ENCODE data around the gene TBL1X. TPM values are rescaled to one million over a fixed set of nuclear protein-coding genes. Genes with fewer than 3 reads are reported as not detected.

The TBL1X gene
- total and polyA plus RNA-seq, 2 of the 8 experiments (the other 6 are each of a cell fraction or from before 2014, with no cell fraction given), result 13.3 to 25.6 TPM

GRCh38 chrX:9486786-9487387 is 22.0 kb downstream of the TBL1X start:
- Histone ChIP-seq H2BK20ac (ENCODE audit: low read length) (no peak overlapping the region), H3K18ac (ENCODE audit: extremely low read depth, low read length) (no peak overlapping the region), H3K27me3 (replicated peaks in 1 of 4; ENCODE audit: control insufficient read depth in 3 of 4, extremely low read depth in 1 of 4, insufficient read depth in 3 of 4, low read length in 3 of 4) (no peaks in the 10 kb centered on the region), H3K27ac (ENCODE audit: low read depth, low read length) (no peak overlapping the region), H2AK5ac (ENCODE audit: low read depth, low read length) (no peak overlapping the region), H4K8ac (ENCODE audit: extremely low read depth, insufficient read depth, low read length) (no peak overlapping the region), H3K4me3 (ENCODE audit: extremely low read depth in 1 of 4, insufficient read depth in 2 of 4, low read depth in 3 of 4, low read length in 4 of 4) (no peak overlapping the region), H4K91ac (replicated peaks; ENCODE audit: insufficient read length, low read length) (no peak overlapping the region), H3K56ac (replicated peaks; ENCODE audit: insufficient read length, low read depth, low read length) (no peak overlapping the region), H2BK120ac (replicated peaks; ENCODE audit: low read depth, low read length) (no peak overlapping the region), H3K4me2 (ENCODE audit: insufficient read depth in 1 of 2, low read depth in 2 of 2, low read length in 2 of 2) (no peak overlapping the region), H3K23me2 (ENCODE audit: low read depth, low read length) (no peaks in the 10 kb centered on the region), H2BK15ac (ENCODE audit: low read length) (no peak overlapping the region), H3K79me1 (ENCODE audit: low read depth, low read length) (no peaks in the 10 kb centered on the region; the same call in 1 of the 2 replicates), H3K4ac (replicated peaks; ENCODE audit: insufficient read length, low read depth, low read length) (no peak overlapping the region), H3K23ac (ENCODE audit: insufficient read length) (no peak overlapping the region), H3K4me1 (replicated peaks in 1 of 4; ENCODE audit: control insufficient read depth in 3 of 4, insufficient read depth in 4 of 4, low read length in 3 of 4) (no peaks in the 10 kb centered on the region; a peak in 1 of 7 replicates), H3K36me3 (ENCODE audit: control insufficient read depth in 2 of 4, insufficient read depth in 4 of 4, low read length in 3 of 4) (no peaks in the 10 kb centered on the region), H3K79me2 (ENCODE audit: control insufficient read depth in 1 of 2, insufficient read depth in 2 of 2, low read length in 2 of 2) (peaks cover 0 to 44% of the 10 kb centered on the region in 2 experiments; a peak in 2 of 4 replicates), H2BK12ac (ENCODE audit: low read depth, low read length) (no peak overlapping the region), H3K14ac (ENCODE audit: insufficient read length) (no peak overlapping the region), H2BK5ac (ENCODE audit: low read depth, low read length) (no peak overlapping the region), H4K5ac (ENCODE audit: insufficient read length, low read depth, low read length) (no peak overlapping the region), H4K20me1 (replicated peaks in 1 of 2; ENCODE audit: control insufficient read depth in 1 of 2, insufficient read depth in 2 of 2, low read length in 2 of 2) (peaks cover 0 to 1% of the 10 kb centered on the region in 2 experiments), H2AFZ (ENCODE audit: low read length) (no peak overlapping the region), H3K9me3 (ENCODE audit: insufficient read depth in 2 of 2, low read depth in 1 of 2, low read length in 1 of 2) (no peaks in the 10 kb centered on the region), H3K9ac (replicated peaks in 1 of 4; ENCODE audit: extremely low read depth in 1 of 4, low read depth in 3 of 4, low read length in 3 of 4) (no peak overlapping the region)
- FAIRE-seq, result no peak
- no peak for DNase-seq (ENCODE audit: low read depth in 1 of 2, low spot score in 2 of 2)
- POLR2A ChIA-PET (ENCODE audit: partially characterized antibody), result no interaction called here
- no peak for TF ChIP-seq TEAD4 (IDR thresholded peaks at IDR 0.05; ENCODE audit: low read depth, low read length)
- no peak for TF ChIP-seq SP2 (IDR thresholded peaks at IDR 0.05; ENCODE audit: low read length)
- no peak for TF ChIP-seq GABPA (IDR thresholded peaks at IDR 0.05; ENCODE audit: borderline replicate concordance, insufficient read depth, low read length)
- no peak for TF ChIP-seq RBBP5 (IDR thresholded peaks at IDR 0.05; ENCODE audit: borderline replicate concordance, low read depth, low read length)
- TF ChIP-seq MAFK (IDR thresholded peaks at IDR 0.05; ENCODE audit: low read depth, low read length), result no peak
- TF ChIP-seq FOSL1 (IDR thresholded peaks at IDR 0.05; ENCODE audit: insufficient read depth, low read depth, low read length), result no peak
- TF ChIP-seq BCL11A (IDR thresholded peaks at IDR 0.05; ENCODE audit: low read depth in 2 of 2, low read length in 2 of 2), result no peak
- CTCF ChIA-PET (ENCODE audit: partially characterized antibody), result interaction anchor here (1.5 kb wide), 1 partner anchor 40 kb away, joined by 4 read pairs; no protein-coding TSS in a partner anchor
- 93% methylated on average over 3 of the region's 3 CpGs; no CpG with 5 or more reads in 1 of the 2 experiments for WGBS, 2 experiments (ENCODE audit: extremely low coverage in 1 of 2, insufficient coverage in 1 of 2, insufficient read length in 1 of 2, insufficient replicate concordance in 2 of 2, low coverage in 1 of 2, low lambda C conversion rate in 2 of 2, missing lambda C conversion rate in 1 of 2)

Data from H1 (cell line).